Myocyte (in vitro differentiated cells): ENCODE results near the gene ADCY3. TPM values are rescaled to one million over a fixed set of nuclear protein-coding genes. Genes with fewer than 3 reads are reported as not detected.
A peak's percentile ranks its signal among the peaks of the same experiment; 100 is the strongest.

Source experiments
- DNase-seq: peaks from one replicate; pipeline ENCODE4 v3.0.0-alpha.2; 2012; ENCODE audit warnings: low read depth
- total RNA-seq: library from RNA; depleted of rRNA; stranded (reverse); fragments of >200 nt; gene quantifications from 2 replicates; pipeline ENCODE4 v1.2.3, GENCODE V29; 2014

The ADCY3 gene
- total RNA-seq, 1 donor from 2014 or later, result 3.5 TPM

DNA sequence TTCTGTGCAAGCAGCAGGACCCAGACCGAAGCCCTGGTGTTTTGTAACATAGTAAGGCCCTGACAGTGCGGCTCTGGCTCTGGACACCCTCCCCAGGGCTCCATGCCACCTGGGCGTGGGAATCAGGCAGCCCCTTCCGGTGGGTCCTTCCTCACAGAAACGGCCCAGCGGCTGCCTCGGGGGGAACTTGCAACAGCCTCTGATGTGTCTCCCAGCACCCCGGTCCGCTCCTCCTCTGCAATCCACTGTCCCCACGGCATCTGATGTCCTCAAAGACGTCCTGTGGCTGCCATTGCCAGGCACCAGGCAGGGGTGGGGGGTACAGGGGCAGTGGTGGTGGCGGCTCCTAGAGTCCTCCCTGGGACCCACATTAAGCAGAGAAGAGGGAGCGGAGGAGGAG is 68.0 kb downstream of the ADCY3 start:
- DNase-seq, result no peak

DNA sequence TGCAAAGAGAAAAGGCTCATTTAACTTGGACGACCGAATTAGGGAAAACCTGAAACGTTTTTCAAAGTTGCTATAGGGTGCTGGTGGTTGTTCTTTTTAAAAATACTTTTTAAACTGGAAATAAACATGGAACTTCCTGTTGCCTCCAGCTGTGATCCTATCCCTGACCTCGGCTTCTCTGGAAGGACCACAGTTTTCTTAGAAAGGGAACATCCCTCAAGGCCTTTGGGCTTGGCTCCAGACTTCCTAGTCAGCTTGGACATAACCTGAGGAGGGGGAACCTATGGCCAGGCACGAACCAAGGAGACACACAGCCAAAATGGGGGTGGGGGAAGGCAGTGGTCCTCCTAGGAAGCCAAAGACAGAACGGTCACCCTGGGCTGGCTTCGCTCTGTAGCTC is 69.1 kb downstream of the ADCY3 start:
- DNase-seq, result no peak

GRCh38 chr2:24845691-24846090 is 74.3 kb downstream of the ADCY3 start:
- DNase-seq, result no peak

DNA sequence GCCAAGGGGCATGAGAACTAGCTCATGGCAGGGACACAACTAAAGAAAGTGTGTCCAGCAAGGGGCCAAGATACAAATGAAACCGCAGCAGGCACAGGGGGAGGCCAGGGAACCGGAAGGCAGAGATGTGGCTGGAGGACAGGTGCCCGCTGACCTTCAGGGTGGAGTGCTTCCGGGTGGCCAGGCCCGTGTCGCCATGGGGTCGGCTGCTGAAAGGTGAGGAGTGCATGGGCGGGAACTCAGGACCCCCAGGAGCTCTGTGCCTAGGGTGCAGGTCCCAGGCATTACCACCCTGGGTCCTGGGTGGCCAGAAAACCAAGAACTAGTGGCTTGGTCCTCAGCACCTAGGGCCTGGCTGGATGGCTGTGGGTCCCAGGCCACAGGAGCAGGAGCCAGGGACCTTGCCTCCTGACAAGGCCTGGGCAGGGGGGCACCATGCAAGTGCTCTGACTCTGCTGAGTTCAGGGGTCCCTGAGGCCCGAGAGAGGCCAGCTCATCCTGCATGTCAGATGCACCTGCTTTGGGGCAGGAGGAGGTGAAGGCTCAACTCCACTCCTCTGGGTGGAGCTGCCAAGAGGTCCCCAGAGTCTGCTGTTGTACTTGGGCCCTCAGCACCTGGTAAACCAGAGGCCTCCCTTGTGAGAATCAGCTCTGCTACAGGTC is 75.9 kb downstream of the ADCY3 start:
- DNase-seq, result no peak

DNA sequence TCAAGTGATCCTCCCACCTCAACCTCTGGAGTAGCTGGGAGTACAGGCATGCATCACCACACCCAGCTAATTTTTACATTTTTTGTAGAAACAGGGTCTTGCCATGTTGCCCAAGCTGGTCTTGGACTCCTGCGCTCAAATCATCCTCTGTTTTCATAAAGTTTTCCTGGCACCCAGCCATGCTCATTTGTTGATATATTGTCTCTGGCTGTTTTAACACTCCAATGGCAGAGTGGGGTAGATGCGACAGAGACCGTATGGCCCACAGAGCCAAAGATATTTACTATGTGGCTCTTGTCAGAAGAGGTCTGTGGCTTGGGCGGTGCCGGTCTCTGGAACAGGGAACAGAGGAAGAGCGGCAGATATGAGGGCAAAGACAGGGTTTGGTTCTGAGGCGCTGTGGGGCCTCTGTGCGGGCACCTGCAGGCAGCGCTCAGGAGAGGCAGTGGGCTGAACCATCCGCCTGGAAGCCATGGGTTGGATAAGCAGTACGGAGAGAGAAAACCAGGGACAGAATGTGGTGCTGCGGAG is 76.6 kb downstream of the ADCY3 start:
- no peak for DNase-seq

DNA sequence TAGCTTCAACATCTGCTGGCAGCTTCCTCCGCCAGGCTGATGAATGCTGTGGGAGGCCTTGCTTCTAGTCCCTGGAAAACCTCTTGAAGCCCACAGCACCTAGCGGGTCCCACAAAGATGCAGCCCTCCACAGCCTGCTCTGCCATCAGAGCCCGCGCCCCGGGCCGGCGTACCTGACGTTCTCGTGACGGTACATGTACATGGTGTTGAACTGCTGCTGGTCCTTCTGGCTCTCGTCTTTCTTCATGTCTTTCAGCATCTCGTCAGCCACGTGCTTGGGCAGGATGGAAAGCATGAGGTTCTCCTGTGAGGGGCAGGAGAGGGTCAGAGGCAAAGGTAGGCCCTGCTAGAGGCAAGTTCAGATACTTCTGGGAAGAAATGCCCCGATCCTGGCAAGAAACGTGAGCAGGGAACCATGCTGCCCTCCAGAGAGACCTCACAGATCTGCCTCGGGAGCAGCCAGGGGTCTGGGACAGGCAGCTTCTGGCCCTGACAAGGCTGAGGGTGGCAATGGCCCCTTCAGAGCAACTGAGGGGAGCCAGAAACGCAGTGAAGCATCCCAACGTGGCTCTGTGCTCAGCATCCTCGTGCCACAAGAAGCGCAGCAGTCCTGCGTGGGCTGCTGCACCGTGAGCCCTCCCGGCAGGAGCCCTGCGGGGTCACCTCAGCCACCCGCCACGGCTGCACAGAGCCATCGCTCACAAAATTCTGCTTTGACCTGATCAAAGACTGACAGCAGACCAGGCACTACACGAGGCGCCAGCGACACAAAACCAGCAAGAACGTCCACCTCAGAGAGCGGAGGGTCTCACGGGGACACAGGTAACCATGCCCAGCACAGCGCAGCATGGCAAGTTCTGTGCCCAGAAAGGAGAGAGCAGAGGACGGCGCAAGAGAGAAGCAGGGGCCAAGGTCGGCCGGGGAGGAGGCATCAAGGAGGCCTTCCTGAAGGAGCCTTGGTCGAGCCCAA is 77.7 kb downstream of the ADCY3 start:
- DNase-seq, result no peak

DNA sequence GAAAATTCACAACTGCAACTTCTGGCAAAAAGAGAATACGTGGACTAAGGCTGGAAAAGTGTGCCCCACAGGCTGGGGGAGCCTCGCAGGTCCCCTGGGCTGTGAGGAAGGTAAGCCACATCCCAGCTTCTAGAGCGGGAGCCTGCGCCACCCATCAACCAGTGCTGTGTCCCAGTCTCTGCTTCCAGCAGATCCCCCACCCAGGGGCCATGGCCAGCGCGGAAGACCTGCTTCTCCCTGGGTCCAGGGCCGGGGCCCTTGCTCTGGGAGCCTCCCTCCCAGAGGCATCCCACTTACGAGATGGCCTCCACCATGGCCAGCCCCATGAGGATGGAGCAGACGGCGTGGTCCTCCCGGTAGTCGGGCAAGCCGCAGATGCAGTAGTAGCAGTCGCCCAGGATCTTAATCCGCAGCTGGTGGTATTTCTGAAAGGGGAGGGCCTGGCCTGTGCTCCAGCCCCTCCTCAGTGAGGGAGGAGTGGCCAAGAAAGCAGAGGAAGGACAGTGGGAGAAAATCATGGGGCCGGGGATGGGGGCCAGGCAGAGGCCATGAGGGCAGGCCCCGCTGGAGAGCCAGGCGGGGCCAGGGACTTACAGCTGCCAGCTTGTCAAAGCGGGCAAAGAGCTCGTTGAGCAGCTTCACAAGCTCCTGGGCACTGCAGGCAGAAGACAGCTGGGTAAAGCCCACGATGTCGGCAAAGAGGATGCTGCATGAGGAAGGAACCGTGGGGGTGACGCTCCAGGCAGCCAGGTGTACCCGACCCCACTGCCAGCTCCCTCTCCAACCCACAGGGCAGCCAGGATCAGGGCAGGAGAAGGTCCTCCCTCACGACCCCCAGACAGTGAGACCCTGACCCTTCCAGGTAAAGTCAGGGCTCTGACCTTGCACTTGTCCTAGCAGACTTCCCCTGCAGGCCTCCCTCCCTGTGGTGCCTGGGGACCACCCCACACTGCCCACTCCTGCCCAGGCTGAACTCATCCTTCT is 78.8 kb downstream of the ADCY3 start:
- no peak for DNase-seq

DNA sequence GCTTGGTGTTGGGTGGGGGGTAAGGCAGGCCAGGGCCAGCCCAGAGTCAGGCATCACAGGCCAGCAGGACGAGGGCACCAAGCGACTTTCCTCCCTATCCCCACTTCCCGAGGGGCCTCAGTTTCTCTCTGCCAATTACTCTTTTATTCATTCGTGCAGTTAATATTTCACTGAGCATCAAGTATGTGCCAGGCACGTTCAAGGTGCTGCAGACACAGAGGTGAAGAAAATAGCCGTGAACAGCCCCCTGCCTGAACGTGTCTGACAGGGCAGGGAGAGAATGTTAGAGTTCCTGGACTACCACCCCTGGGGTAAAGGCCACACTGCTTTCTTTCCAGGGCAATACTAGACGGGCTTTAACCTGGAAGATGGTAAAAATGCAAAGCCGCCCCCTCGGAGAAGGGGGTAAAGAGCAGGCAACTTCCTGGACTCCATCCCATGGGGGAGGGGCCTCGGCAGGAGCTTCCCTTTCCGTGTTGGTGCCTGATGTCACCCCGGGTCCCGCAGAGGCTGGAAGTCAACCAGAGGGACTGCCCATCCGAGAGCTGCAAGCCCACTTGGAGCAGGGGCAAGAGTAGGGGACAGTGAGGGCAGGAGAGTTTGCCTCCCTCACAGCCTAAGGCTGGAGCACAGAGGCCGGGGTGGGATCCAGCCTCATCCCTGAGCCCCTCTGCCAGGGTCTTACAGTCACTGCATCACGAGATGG is 79.7 kb downstream of the ADCY3 start:
- no peak for DNase-seq

GRCh38 chr2:24839729-24840128 is 80.3 kb downstream of the ADCY3 start:
- DNase-seq, result no peak

DNA sequence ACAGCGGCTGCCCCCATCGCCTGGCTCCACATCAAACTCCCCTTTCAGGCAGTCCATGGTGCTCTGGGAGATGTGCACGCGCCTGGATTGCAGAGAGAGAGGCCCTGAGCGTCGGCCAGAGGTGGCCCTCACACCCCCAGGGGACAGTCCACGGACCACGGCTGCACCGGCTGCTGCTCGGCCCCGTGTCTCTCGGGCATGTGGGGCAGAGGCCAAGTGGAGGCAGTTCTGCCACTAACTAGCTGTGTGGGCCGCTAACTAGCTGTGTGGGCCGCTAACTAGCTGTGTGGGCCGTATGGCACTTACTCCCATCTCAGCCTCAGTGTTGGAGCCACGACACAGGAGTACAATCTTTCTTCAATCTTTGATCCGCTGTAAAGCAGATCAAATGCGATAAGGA is 81.5 kb downstream of the ADCY3 start:
- no peak for DNase-seq

DNA sequence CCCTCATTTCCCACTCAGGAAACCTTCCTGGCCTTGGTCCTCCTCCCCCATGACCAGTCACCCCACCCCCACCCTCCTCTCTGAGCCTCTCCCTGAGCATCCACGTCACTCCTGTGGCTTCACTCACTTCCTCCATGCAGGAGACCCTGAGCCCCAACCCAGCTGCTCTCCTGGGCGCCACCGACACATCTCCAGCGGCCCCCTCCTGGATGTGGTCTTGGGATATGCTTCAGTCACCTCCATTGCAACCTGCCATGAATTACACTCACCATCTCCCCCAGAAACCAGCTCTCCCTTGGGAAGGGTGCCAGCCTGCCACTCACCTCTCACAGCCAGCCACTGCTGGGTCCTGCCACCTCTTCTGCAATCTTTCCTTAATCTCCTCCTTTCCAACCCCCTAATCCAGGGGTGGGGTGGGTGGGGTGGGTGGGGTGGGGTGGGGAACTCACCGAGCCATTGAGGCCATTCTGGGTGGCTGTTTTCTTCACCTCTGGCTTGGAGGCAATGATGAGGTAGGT is 82.0 kb downstream of the ADCY3 start:
- no peak for DNase-seq

GRCh38 chr2:24836706-24837105 is 83.3 kb downstream of the ADCY3 start:
- DNase-seq, result no peak

GRCh38 chr2:24836206-24836605 is 83.8 kb downstream of the ADCY3 start:
- no peak for DNase-seq

- peak; percentile 28 for DNase-seq
Observed at GRCh38 chr2:24835411-24835810, 84.6 kb downstream of the ADCY3 start.

DNA sequence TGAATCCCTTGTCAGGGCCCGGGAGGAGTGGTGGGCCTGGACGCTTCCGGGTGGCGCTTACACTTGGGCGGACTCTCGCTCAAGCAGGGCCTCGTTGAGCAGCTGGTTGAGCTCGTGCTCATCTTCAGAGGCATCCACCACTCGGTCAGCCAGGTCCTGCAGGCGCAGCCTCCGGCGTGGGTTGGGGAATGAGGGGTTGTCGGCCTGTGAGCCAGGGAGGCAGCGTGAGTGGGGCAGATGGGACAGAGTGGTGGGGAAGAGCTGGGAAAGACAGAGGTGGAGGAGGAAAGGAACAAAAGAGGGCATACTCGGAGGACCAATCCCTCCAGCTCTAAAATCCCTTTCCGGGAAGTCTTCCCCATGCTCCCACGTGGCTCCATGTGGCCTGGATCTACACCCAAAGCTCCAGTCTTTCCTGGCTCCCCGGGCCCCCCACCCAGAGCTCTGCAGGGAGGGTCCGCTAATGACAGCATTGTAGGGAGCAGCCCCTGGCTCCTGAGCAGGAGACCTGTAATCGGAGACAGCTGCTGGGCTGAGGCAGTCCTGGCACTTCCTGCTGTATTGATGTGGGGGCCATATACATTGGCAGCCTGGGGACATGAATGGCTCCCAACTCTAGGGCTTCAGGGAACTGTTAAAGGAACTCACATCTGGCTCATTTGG is 85.2 kb downstream of the ADCY3 start:
- DNase-seq, result no peak

DNA sequence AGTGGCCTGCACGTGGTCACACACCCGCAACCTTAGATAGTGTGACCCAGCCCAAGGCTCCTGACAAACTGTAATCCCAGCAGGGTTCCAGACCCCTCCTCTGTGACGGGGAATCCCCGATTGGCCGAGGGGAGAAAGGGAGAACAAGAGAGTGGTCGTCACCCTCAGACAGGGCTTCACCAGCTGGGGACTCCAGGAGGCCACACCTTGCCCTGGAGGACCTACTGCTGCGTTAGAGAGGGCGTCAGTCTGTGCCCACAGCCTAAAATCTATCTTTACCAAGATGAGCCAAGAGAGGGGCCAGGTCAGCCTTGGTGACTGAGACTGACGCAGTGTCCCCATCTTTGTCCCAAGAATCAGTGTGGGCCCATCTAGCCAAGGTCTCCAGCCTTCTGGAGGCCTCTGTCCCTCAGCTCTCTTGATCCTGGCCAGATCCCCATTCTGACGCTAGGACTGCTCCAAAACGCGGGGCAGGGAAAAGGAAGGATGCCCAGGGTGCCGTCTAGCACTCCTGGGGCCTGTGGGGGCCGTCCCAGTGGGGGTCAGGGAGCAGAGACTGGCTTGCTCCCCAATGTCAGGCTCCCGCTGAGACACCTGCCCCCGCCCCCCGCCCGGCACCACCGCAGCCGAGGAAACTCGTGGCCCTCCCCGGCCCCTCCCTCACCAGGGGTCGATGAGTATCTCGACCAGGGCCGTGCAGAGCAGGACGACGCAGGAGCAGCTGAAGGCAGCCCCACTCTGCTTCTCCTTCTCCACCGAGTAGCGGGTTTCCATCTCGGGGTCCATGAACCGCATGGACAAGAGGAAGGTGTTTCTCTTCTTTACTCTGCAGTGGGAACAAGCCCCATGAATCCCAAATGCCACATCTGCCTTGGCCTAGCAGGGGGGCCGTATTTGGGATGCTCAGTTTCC is 86.0 kb downstream of the ADCY3 start:
- no peak for DNase-seq

GRCh38 chr2:24832931-24833701 is 86.9 kb downstream of the ADCY3 start:
- DNase-seq, result no peak

- DNase-seq, result no peak
Observed at GRCh38 chr2:24832521-24832920, 87.5 kb downstream of the ADCY3 start.
